CD4-positive, alpha-beta T cell (primary cell): ENCODE data around the gene CTSL. TPM values are rescaled to one million over a fixed set of nuclear protein-coding genes. Genes with fewer than 3 reads are reported as not detected.

Experiments used
- ATAC-seq: fragments of 200-7000 bp; cut with Tn5 transposase; one replicate; pipeline ENCODE4 v1.10.0; 2022; ENCODE audit warnings: mild to moderate bottlenecking; ENCODE audit not compliant: poor library complexity
- CTCF ChIA-PET: fragments of 350-600 bp; sonication (Branson Sonifier 250); formaldehyde crosslinking; loops from one replicate; lab custom pipeline; 2021; ENCODE audit warnings: antibody characterized with exemption, inconsistent platforms; lab: Charles Lee
- POLR2A ChIA-PET: fragments of 350-600 bp; sonication (Branson Sonifier 250); formaldehyde crosslinking; loops from one replicate; lab custom pipeline; 2021; ENCODE audit warnings: antibody characterized with exemption, inconsistent platforms; lab: Charles Lee
- DNase-seq, 14 experiments: peaks; one replicate each; pipeline ENCODE4 v3.0.0-alpha.2; 2013 to 2020; ENCODE audit warnings: mixed read lengths in 2 of 14
- H3K27ac ChIP-seq, 2 donors: one replicate each; pipeline versions ENCODE4 v1.5.1 to v1.7.0; 2013; ENCODE audit warnings: low read length in 2 of 2, low read depth in 1 of 2, mild to moderate bottlenecking in 1 of 2
- H3K27me3 ChIP-seq, 2 experiments: 1 replicate in 1 of 2; 2 replicates in 1 of 2; pipeline versions ENCODE4 v1.6.1 to v1.7.0; 2013; ENCODE audit warnings: low read length in 2 of 2, control low read depth in 1 of 2, mild to moderate bottlenecking in 1 of 2, moderate library complexity in 1 of 2; ENCODE audit not compliant: insufficient read depth in 2 of 2, control insufficient read depth in 1 of 2
- H3K36me3 ChIP-seq: one replicate; pipeline ENCODE4 v1.6.1; 2013; ENCODE audit warnings: low read length, control low read depth; ENCODE audit not compliant: insufficient read depth
- H3K4me1 ChIP-seq: one replicate; pipeline ENCODE4 v1.6.1; 2013; ENCODE audit warnings: low read length, control low read depth; ENCODE audit not compliant: insufficient read depth
- H3K4me3 ChIP-seq: one replicate; pipeline ENCODE4 v1.5.1; 2013; ENCODE audit warnings: mild to moderate bottlenecking, low read length, moderate library complexity
- H3K9me3 ChIP-seq, 2 experiments: 1 replicate in 1 of 2; 2 replicates in 1 of 2; pipeline versions ENCODE4 v1.6.1 to v1.7.0; 2013; ENCODE audit warnings: low read length in 2 of 2, mild to moderate bottlenecking in 2 of 2, control low read depth in 1 of 2, moderate library complexity in 1 of 2; ENCODE audit not compliant: control insufficient read depth in 1 of 2, insufficient read depth in 1 of 2
- H3K27ac Mint-ChIP-seq: one replicate; pipeline ENCODE4 v1.8.0; 2020; ENCODE audit warnings: mixed read lengths
- H3K27me3 Mint-ChIP-seq: one replicate; pipeline ENCODE4 v1.8.0; 2021; ENCODE audit warnings: mixed read lengths
- H3K36me3 Mint-ChIP-seq: one replicate; pipeline ENCODE4 v1.8.0; 2021; ENCODE audit warnings: low read depth, mixed read lengths
- H3K4me1 Mint-ChIP-seq: one replicate; pipeline ENCODE4 v1.8.0; 2021; ENCODE audit warnings: low read depth, mixed read lengths
- H3K4me3 Mint-ChIP-seq: one replicate; pipeline ENCODE4 v1.8.0; 2020; ENCODE audit warnings: mild to moderate bottlenecking, mixed read lengths
- H3K9me3 Mint-ChIP-seq: one replicate; pipeline ENCODE4 v1.8.0; 2020; ENCODE audit warnings: mixed read lengths
- intact Hi-C, 2 experiments: fragments of 100-400 bp; cut with DNase I in 1 of 2; cut with micrococcal nuclease in 1 of 2; formaldehyde crosslinking; loops; one replicate each; pipeline versions ENCODE4 v1.15.1 to v1.9.0; 2023 to 2025; cut with DNase I, micrococcal nuclease
- total RNA-seq, 174 experiments: library from RNA in 2 of 174; stranded (reverse) in 2 of 174; gene quantifications; one replicate each; pipeline ENCODE4 v1.2.3 and lab custom pipeline; 2021 to 2026
- TF ChIP-seq, protein P1 (sequence below): fragments of 200-600 bp; IDR thresholded peaks from one replicate; pipeline ENCODE4 v1.8.0; 2022; ENCODE audit warnings: antibody characterized with exemption, mild to moderate bottlenecking

The CTSL gene
- total RNA-seq, 2 experiments from 2014 or later = 7.5 to 7.9 TPM

DNA sequence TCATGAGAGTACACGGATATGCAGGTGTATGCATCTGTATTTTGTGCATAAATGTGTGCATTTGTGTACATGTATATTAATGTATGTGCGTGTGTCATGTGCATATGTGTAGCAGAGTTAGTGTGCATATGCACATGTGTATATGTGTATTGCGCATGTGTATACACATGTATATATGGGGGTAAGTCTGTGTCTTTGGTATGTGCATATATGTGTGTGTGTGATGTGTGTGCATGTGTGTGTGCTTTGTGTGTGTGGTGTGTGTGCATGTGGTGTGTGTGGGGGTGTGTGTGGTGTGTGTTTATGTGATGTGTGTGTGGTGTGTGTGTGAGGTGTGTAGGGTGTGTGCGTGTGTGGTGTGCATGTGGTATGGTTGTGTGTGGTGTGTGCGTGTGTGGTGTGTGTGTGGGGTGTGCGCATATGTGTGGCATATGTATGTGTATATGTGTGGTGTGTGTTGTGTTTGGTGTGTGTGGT, 13.1 kb upstream of the CTSL start:
- Histone ChIP-seq H3K27me3 (no peaks in the 10 kb centered on the region), H3K27ac (no peak overlapping the region), H3K4me1 (peaks cover 37% of the 10 kb centered on the region), H3K4me3 (no peak overlapping the region), H3K9me3 (no peaks in the 10 kb centered on the region), H3K36me3 (no peaks in the 10 kb centered on the region)
- no peaks in the 10 kb centered on the region for H3K36me3 Mint-ChIP-seq
- ChIA-PET CTCF (no interaction called here), POLR2A (no interaction called here)
- no peak for ATAC-seq
- no peaks in the 10 kb centered on the region for H3K27me3 Mint-ChIP-seq
- H3K4me1 Mint-ChIP-seq = peaks cover 54% of the 10 kb centered on the region
- DNase-seq = no peak
- intact Hi-C loops = no loop called here
- TF ChIP-seq, protein P1, sequence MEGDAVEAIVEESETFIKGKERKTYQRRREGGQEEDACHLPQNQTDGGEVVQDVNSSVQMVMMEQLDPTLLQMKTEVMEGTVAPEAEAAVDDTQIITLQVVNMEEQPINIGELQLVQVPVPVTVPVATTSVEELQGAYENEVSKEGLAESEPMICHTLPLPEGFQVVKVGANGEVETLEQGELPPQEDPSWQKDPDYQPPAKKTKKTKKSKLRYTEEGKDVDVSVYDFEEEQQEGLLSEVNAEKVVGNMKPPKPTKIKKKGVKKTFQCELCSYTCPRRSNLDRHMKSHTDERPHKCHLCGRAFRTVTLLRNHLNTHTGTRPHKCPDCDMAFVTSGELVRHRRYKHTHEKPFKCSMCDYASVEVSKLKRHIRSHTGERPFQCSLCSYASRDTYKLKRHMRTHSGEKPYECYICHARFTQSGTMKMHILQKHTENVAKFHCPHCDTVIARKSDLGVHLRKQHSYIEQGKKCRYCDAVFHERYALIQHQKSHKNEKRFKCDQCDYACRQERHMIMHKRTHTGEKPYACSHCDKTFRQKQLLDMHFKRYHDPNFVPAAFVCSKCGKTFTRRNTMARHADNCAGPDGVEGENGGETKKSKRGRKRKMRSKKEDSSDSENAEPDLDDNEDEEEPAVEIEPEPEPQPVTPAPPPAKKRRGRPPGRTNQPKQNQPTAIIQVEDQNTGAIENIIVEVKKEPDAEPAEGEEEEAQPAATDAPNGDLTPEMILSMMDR = no peak
- no peak overlapping the region for H3K4me3 Mint-ChIP-seq
- H3K9me3 Mint-ChIP-seq = no peaks in the 10 kb centered on the region
- H3K27ac Mint-ChIP-seq = peak overlapping the region; percentile 61

DNA sequence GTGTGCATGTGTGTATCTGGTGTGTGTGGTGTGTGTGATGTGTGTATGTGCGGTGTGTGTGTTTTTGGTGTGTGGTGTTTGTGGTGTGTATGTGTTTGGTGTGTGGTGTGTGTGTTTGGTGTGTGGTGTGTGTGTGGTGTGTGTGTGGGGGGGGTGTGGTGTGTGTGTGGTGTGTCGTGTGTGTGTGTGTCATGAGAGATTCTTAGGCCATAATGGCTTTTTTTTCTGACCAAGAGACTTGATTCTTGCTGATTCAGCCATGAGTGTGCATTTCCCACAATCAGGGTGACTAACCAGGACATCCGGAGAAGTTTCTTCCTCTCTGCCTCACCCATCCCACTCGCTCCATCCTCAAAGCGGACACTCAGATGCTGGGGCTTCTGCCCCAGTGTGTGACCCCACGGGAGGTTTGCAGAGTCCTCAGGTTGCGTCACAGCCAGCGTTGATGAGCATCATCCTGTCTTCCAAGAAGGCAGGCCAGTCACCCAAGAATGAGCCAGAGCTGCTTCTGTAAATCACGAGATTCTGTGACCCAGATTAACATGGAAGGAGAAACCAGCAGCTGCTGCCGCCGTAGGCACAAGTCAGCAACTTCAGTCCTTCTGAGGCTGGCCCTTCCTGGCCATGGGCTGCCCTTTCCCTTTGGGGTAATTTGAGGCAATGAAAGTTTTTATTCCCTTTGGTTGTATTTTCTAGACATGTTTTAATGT, 12.5 kb upstream of the CTSL start:
- no peaks in the 10 kb centered on the region for H3K27me3 Mint-ChIP-seq
- CTCF ChIA-PET = interaction anchor here (1.1 kb wide), 1 partner anchor 16 kb away, joined by 3 read pairs; no protein-coding TSS in a partner anchor

DNA sequence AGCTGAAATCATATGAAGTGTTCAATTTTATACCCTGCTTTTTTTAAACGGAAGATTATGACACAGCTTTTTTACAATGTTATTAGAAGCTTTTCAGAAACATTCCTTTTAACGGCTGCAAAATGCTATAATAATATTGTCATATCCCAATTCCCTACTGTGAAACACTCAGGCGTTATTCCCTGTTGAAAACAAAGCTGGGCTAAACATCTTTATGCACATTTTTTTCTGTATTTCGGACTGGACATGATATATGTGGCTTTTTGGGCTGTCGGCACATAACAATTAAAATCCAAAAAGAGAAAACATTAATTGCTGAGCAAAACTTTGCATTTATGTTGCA, 12.0 kb upstream of the CTSL start:
- Mint-ChIP-seq H3K27me3 (no peaks in the 10 kb centered on the region), H3K4me3 (no peak overlapping the region), H3K4me1 (peaks cover 43% of the 10 kb centered on the region), H3K27ac (peak overlapping the region; percentile 53), H3K9me3 (no peaks in the 10 kb centered on the region), H3K36me3 (no peaks in the 10 kb centered on the region)
- H3K36me3 ChIP-seq = no peaks in the 10 kb centered on the region
- ATAC-seq (no peak), DNase-seq (no peak)
- ChIA-PET CTCF (interaction anchor here (1.1 kb wide), 1 partner anchor 15 kb away, joined by 3 read pairs; no protein-coding TSS in a partner anchor), POLR2A (no interaction called here)
- no peak overlapping the region for H3K4me3 ChIP-seq
- peaks cover 37% of the 10 kb centered on the region for H3K4me1 ChIP-seq
- H3K9me3 ChIP-seq = no peaks in the 10 kb centered on the region
- TF ChIP-seq, protein P1 = no peak
- no peak overlapping the region for H3K27ac ChIP-seq
- intact Hi-C loops = no loop called here
- no peaks in the 10 kb centered on the region for H3K27me3 ChIP-seq

More for the DNA sequence above, 12.5 kb upstream of the CTSL start:
- Mint-ChIP-seq H3K4me3 (no peak overlapping the region), H3K4me1 (peaks cover 48% of the 10 kb centered on the region), H3K36me3 (no peaks in the 10 kb centered on the region), H3K27ac (peak overlapping the region; percentile 61), H3K9me3 (no peaks in the 10 kb centered on the region)
- Histone ChIP-seq H3K4me1 (peaks cover 37% of the 10 kb centered on the region), H3K36me3 (no peaks in the 10 kb centered on the region), H3K27me3 (no peaks in the 10 kb centered on the region), H3K9me3 (no peaks in the 10 kb centered on the region), H3K4me3 (no peak overlapping the region), H3K27ac (no peak overlapping the region)
- POLR2A ChIA-PET = no interaction called here
- TF ChIP-seq, protein P1 = no peak
- DNase-seq (peak in 5 of 14 experiments; percentile 2 to 83 (median 36)), ATAC-seq (peak; percentile 10)
- intact Hi-C loops = no loop called here
